Measurements from ENCODE around the gene CHST8.

CHST8 gene

GRCh38 chr19:33634361-33635091, 12.8 kb downstream of the CHST8 start:
- TF ChIP-seq CTCF (IDR thresholded peaks at IDR 0.05; ENCODE audit: low read depth, low read length): no peak
- DNase-seq: no peak
- Histone ChIP-seq H3K36me3 (no peaks in the 10 kb centered on the region), H3K27me3 (no peaks in the 10 kb centered on the region), H3K4me3 (ENCODE audit: low read depth, low read length) (no peak overlapping the region), H3K4me1 (peaks cover 5% of the 10 kb centered on the region; the same call in 1 of the 2 replicates), H3K9me3 (no peaks in the 10 kb centered on the region; the same call in 1 of the 2 replicates)

GRCh38 chr19:33638167-33639034, 16.6 kb downstream of the CHST8 start:
- Histone ChIP-seq H3K36me3 (no peaks in the 10 kb centered on the region), H3K9me3 (no peaks in the 10 kb centered on the region; the same call in 1 of the 2 replicates), H3K27me3 (no peaks in the 10 kb centered on the region), H3K4me3 (ENCODE audit: low read depth, low read length) (no peak overlapping the region), H3K4me1 (peaks cover 5% of the 10 kb centered on the region; the same call in 1 of the 2 replicates)
- DNase-seq: no peak
- TF ChIP-seq CTCF (IDR thresholded peaks at IDR 0.05; ENCODE audit: low read depth, low read length): no peak

GRCh38 chr19:33639035-33639681, 17.4 kb downstream of the CHST8 start:
- no peaks in the 10 kb centered on the region for H3K27me3 ChIP-seq

GRCh38 chr19:33640773-33641172, 19.0 kb downstream of the CHST8 start:
- H3K9me3 ChIP-seq: no peaks in the 10 kb centered on the region
- TF ChIP-seq CTCF (IDR thresholded peaks at IDR 0.05; ENCODE audit: low read depth, low read length): no peak
- no peaks in the 10 kb centered on the region for H3K36me3 ChIP-seq
- no peak for DNase-seq
- H3K27me3 ChIP-seq: no peaks in the 10 kb centered on the region
- no peak overlapping the region for H3K4me3 ChIP-seq (ENCODE audit: low read depth, low read length)
- H3K4me1 ChIP-seq: peaks cover 5% of the 10 kb centered on the region; the same call in 1 of the 2 replicates

More at GRCh38 chr19:33639035-33639681, 17.4 kb downstream of the CHST8 start:
- DNase-seq: no peak
- no peak overlapping the region for H3K4me3 ChIP-seq (ENCODE audit: low read depth, low read length)
- TF ChIP-seq CTCF (IDR thresholded peaks at IDR 0.05; ENCODE audit: low read depth, low read length): no peak
- H3K9me3 ChIP-seq: no peaks in the 10 kb centered on the region
- peaks cover 5% of the 10 kb centered on the region; the same call in 1 of the 2 replicates for H3K4me1 ChIP-seq
- no peaks in the 10 kb centered on the region for H3K36me3 ChIP-seq

- TF ChIP-seq CTCF (IDR thresholded peaks at IDR 0.05; ENCODE audit: low read depth, low read length): no peak
- no peak for DNase-seq
- Histone ChIP-seq H3K27me3 (no peaks in the 10 kb centered on the region), H3K36me3 (no peaks in the 10 kb centered on the region), H3K4me3 (ENCODE audit: low read depth, low read length) (no peak overlapping the region), H3K9me3 (no peaks in the 10 kb centered on the region), H3K4me1 (peaks cover 5% of the 10 kb centered on the region; the same call in 1 of the 2 replicates)
These were observed 19.5 kb downstream of the CHST8 start for GRCh38 chr19:33641261-33641660.
